GM03348 (cell line): ENCODE measurements around the gene ABCB11.
"Not testable (repeated sequence)": the region's sequence is repeated elsewhere in the genome, so short reads cannot be mapped to it uniquely, and the experiment has no call there.

Source experiments
- DNase-seq: peaks from one replicate; pipeline ENCODE4 v3.0.0; 2012; ENCODE audit warnings: low spot score

Gene ABCB11

DNA sequence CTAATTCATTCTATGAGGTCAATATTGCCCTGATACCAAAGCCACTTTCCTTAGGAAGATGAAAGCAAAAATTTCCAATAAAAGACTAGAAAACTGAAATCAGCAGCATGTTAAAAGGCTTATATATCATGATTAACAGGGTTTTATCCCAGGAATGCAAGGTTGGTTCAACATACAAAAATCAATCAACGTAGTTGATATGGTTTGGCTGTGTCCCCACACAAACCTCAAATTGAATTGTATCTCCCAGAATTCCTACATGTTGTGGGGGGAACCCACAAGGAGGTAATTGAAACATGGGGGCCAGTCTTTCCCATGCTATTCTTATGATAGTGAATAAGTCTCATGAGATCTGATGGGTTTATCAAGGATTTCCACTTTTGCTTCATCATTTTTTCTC, 11.7 kb upstream of the ABCB11 start:
- DNase-seq: no peak

DNA sequence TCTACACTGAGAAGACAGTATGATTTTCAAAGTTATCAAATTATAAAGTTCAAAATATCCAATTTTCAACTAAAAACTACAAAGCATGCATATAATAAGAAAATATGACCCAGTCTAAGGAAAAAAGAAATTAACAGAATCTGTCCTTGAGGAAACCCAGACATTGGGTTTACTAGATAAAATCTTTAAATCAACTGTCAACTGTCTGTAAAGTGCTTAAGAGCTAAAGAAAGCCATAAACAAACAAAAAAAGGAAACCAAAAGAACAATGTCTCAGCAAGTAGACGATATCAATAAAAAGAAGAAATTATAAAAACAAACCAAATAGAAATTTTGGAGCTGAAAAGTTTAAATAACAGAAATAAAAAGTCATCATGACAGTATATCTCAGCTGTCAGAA, 10.5 kb upstream of the ABCB11 start:
- DNase-seq: no peak

DNA sequence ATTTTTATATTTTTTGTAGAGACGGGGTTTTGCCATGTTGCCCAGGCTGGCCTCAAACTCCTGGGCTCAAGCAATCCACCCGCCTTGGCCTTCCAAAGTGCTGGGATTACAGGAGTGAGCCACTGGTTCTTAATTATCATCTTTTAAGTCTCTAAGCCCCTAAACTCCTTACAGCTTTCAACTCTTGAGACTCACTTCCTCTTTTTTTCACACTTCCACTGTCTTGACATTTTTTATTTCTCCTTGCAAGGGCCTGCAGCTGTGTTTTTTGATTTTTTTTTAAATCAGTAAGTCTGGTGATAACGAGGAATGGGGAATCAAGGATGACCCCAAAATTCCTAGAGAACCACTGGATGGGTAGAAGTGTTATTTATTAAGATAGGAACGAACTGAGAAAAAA, 8.6 kb upstream of the ABCB11 start:
- no peak for DNase-seq

DNA sequence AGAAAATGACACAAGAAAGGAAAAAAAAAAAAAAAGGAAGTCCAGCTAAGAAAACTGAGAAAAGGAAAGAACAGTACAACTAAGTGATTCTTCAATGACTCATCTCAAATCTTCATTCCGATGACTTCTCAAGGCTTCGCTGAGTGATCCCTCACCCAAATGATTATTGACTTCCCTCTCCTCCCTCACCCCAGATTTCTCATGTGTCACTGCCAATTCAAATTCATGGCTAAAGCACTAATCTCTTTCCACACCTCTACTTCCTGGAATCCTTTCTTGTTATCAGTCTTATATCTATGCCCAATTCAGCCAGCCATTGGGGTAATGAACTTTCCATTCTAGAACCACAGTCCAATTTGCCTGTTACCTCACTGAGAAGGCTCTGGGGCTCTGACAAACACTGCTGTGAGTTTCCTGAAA, 7.2 kb upstream of the ABCB11 start:
- DNase-seq: no peak

DNA sequence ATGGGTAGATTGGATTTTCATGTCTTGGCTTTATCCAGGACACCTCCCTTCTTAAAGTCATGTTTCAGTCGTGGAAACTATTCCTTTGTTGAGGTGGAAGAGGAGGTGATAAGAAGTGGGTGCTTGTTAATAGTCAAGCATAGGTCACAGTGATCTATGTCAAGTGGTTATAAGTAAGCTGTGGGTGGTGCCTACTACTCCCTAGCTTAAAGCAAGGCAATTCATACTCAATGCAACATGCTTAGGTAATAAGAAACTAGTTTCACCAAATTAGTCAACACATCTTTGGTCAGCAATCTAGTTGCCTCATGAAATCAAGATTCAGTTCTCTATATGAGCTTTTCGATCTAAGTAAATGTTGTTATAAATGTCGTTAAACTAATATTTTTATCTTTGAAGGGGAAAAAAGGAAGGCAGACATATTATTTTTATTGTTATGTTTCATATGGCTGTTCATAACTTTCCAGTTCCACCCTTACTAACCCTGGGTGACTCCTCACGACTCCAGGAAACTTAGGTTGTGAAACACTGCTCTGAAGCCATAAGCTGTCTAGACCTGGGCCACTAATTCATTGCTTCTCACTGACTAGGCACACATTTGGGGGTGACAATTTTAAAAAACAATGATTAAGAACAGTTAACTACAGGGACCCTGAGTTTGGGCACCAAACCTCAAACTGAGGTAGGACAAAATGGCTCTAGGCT, 5.8 kb upstream of the ABCB11 start:
- DNase-seq: no peak

DNA sequence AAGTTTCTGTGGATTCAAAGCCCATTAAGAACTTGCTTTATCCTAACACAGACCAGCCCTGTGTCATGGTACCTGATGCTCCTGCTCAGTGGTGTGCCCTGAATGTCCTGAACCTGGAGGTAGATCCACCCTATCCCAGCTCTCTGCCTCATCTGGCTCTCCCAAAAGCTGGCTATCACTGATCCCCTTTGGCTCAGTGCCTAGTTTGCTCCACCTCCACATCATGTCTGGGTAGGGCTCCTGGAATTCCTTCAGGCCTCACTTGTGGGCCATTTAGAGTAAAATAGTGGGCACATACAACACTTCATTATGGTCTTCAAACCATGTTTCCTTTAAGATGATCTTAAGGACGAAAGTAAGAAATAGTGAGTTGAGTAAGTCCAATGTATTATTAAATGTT, 4.8 kb upstream of the ABCB11 start:
- DNase-seq: no peak

DNA sequence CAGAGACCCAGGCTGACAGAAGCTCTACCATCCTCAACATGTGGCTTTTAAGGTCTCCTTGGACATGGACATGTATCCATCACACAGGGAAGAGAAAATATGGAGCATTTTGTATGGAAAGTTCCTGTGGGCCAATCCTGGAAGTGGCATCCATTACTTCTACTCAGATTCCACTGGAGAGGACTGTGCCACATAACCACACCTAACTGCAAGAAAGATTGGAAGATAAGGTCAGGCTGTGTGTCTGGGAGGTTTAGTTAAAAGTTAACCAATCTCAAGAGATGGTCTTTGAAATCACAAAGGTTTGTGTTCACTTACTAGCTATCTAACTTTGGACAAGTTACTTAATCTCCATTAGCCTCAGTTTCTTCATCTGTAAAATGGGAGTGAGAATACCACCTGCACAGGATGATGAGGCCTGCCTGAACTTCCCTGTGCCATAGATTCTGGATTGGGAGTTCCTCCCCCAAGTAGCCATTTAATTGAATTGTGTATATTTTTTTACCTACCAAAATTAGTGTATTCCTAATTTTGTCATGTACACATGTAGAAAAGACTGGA, 3.9 kb upstream of the ABCB11 start:
- DNase-seq: no peak

DNA sequence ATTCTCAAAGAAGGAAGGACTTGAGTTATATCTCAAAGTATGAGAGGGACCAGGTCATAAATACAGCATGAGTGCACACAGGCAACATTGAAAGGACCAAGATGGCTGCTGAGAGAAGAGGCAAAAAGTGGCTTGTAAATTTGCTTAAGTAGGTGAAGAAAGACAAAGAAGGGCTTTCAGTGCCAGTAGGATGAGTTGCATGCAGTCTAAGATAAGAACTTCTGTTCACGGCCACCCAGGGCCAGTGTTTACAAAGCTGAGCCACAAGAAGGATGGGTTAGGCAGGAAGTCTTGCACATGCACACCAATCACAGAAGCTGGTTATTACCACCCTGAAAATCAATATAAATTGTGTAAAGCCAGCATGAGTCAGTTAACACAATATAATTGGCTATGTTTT, 3.1 kb upstream of the ABCB11 start:
- no peak for DNase-seq

DNA sequence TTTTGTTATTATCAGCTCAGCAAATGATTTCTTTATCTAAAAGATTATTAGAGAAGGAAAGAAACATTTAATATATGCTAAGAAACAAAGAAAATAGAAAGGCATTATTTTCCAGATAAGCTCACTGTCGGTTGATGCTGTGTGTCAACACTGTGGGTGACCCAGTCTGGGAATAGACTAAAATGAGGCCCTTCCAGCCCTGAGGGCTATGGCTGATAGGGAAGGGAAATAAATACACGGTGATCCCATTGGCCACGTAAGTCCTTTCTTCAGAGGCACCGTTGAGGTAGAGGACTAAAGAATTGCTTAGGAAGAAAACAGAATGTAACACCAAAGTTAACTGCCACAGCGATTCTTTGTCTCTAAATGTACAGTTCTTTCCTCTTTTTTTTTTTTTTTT, 1.8 kb downstream of the ABCB11 start:
- DNase-seq: no peak

DNA sequence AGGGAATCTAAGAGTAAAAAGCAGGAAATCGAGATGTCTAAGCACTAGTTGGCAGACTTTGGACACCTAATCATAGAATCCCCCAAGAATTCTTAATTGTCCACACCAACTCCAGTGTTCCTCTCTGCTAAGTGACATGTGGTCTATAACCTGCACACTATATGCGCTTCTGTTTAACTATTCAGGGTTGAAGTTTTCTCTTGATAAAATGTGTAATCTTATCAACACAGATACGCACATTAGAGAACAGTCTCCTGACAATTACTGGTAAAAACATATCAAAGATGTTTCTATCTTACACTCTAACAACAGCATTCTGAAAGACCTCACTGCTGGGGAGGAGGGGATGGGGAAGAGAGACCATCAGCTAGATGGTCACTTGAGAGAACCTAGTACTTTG, 3.9 kb downstream of the ABCB11 start:
- DNase-seq: no peak

DNA sequence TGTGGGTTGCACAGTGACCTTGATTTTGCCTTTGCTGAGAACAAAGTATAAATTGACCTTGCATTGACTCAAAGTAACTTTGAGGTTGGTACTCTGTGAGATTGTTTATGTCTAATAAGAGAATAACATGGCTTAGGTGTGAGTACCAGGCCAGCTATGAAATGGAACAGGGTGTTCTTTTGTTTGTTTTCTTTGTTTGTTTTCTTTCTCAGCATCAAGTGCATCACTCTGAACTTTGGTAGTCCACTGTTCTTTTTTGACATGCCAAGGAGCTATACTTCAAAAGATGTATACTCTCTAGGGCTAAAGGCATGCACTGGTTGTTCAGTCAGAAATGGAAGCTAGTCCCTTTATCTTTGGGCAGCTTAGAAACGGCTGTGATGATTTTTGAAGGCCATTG, 5.1 kb downstream of the ABCB11 start:
- DNase-seq: no peak

DNA sequence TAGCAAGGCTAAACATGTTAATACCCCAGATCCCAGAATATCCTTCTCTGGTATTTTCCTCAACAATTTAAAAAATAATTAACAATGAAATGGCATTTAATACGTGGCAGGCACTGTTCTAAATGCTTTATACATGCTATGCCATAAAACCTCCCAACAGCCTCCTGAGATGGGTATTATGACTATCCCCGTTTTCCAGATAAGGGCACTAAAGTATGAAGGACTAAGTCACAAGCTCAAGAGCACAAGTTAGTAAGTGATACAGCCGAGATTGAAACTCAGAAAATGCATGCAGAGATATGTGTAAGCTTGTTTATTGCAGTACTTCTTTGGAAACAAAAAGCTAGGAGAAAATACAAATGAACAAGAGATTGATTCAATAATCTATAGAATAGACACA, 8.0 kb downstream of the ABCB11 start:
- no peak for DNase-seq

DNA sequence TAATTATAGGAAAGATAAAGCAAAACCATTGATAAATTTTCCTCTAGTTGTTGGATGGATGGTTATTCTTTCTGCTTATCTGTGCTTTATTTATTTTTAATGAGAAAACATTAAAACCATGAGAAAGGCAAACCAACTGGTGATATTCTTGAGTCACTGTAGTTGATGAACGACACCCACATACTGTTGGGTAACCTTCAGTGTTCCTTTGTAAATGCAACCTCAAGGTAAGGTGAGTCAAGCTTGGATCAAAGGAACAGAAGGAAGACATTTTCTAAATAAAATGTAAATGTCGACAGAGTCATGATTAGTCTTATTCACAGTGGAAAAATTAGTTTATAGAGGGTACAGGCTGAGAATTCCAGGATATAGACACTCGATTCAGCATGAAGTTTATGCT, 12.7 kb downstream of the ABCB11 start:
- DNase-seq: no peak

DNA sequence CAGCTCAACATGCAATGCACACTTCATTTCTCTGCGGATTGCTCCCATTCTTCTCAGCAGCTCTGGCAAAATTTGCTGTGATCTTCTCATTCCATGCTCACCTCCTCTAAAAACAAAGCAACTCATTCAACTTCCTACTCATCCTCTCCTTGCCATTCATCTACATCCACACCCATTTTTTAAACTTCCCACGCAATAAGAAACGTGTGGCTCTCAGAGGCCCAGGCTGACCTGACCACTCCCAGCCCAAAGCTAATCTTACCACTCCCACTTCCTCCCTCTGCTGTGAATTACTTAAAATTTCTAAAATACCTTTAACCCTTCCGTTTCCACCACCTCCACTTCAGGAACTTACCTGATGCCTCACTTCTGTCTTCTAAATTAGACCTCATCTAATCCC, 15.2 kb downstream of the ABCB11 start:
- DNase-seq: no peak

DNA sequence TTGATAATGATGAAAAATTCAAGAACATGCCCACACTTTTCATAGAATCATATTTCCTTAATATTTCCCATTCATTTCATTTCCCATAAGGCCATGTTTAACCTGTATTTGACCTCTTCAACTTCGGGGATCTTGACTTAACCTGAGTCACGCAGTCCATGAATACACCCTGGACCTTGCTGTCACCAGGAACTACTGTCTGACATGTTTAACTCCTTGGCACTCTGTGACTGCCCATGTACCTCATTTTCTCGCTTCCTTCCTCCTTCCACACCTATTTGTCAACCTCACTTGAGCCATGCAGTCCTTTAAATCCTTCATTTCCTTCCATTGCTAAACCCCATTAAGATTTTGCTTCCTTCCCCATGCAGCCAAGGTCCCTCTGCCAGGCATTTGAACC, 16.3 kb downstream of the ABCB11 start:
- no peak for DNase-seq

DNA sequence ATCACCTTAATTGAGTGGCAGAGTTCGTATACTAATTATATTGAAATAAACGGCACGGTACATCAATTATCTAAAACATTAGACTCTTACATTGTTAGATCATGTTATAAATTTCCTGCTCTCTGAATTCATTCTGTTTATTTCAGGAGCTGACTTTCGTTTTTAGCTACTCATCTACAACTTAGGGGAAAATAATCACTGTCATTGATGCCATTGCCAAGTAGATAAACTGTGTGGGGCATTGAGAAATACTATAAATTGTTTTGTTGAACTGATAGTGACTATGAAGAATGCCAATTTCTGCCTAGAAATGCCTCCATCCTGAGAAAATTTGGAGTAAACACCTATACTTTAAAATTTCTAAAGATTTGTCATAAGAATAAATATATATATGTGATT, 17.5 kb downstream of the ABCB11 start:
- no peak for DNase-seq

DNA sequence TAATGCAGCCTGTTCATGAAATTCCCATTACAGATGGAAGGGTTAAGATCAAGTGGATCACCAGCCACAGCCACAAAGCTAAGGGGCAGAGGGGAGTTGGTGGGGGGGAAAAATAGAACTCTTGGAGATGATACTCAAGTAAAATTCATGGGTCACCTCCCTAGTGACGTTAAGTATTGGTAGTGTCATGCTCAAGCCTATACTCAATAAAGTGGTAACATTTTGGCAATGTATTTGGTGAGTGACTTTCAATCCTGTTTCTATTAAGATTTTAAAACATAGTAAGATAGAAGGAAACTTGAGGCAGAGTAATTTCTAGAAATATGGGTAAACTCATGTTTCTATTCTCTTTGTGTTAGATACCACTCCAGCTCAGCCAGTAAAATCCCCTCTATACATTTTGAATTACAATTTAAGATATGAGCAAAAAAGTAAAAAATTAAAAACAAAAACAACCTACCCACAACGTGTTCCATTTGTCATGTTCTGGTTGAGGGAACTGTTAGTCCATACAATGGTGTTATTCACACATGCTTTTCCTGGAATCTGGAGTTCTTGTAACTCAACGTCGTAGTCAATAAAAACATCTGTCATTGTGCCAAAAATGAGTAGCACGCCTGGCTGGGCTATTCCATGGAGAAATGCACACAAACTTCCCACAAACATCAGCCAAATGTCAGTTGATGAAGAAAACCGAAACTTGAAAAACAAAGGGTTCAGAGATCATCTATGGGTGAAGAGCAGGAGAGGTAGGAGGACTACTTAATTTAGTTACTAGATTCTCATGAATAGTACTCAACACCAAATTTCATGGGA, 18.1 kb downstream of the ABCB11 start:
- DNase-seq: no peak

DNA sequence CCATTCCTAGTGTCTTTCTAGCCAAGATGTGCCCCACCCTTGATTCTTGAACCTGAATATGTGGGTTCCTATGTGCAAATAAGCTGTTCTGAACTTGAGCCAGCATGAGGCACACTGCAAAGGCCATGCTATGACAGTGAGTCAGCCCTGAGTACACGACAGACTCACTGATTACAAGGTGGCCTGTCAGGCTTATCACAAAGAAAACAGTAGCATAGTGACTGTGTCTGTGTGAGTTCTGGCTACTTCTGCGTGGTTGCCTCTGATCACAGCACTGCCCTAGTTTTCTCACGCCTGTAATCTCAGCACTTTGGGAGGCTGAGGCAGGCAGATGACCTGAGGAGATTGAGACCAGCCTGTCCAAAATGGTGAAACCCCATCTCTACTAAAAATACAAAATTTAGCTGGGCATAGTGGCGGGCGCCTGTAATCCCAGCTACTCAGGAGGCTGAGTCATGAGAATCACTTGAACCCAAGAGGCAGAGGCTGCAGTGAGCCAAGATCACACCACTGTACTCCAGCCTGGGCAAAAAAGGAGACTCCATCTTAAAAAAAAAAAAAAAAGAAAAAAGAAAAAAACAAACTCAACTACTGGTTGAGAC, 18.8 kb downstream of the ABCB11 start:
- not testable (repeated sequence) for DNase-seq

DNA sequence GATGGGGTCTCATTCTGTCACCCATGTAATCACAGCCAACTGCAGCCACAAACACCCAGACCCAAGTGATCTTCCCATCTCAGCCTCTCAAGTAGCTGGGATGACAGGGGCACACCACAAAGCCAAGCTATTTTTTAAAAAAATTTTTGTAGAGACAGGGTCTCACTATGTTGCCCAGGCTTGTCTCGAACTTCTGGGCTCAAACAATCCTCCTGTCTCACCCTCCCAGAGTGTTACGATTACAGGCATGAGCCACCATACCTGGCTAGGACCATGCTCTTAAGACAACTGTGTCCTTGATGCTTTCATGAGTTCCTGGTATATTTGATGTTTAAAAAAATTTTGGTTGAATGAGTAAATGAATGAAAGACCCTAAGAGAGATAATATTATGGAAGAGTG, 19.4 kb downstream of the ABCB11 start:
- no peak for DNase-seq

DNA sequence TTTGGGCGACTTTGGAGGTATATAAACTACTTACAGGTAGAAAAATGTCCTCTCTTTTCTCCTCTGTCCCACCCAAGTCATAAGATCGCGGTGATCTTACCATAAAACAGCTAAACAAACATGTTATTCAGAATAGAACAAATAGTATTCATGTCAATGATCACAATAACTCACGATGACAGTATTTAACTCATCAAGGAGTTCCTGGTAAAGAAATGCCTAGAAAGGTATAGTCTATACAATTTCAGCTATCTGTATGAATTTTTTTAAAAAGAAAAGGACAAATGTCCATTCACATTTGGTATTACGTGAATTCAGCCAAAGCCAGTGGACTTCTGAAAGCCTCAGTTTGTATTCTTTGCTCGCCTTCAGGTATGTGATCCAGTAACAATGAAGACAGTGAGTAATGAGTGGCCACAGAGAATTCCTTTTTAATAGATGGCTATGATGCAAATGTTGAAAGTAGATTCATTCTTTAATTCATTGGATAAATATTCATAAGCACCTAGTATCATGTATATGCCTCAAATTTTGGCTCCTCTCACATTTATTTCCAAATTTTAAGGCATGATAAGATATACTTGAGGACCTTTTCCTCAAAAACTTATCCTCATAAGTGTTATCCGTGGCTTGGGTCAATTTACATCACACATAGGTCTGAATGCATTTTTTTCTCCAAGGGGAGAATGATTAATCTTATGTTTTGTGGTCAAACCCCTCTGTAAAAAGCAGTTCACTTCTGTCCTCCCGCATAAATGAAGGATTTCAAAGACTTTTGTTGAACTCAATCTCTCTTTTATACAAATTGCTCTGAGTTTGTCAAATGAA, 20.3 kb downstream of the ABCB11 start:
- no peak for DNase-seq

DNA sequence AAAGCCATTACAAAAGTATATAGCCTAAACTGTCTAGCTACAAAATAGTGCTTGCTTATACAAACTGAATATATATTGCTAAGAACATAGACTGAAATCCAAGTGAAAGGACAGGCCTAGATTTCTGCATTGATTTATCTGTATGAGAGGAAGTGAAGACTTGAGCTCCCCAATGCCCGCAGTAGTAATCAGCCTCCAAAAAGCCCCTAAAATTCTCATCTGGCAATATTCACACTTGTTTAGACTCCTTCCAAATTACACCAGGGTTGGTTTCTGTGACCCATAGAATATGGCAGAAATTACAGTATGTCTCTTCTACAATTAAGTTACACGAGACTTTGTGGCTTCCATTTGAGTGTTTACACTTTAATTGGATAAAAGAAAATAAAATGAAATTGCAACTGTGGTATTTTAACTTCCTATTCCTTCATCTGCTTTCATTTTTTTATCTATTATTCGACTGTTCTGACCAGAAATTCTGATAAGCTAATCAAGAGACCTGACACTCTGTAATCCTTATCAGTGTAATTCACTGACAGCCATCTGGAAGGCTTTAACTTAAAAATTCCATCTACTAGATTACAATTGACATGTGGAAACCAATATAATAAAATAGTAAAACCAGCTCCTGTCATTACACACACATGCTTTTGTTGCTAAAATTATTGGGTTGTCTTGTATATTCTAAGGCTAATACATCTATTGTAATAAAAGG, 21.1 kb downstream of the ABCB11 start:
- no peak for DNase-seq

DNA sequence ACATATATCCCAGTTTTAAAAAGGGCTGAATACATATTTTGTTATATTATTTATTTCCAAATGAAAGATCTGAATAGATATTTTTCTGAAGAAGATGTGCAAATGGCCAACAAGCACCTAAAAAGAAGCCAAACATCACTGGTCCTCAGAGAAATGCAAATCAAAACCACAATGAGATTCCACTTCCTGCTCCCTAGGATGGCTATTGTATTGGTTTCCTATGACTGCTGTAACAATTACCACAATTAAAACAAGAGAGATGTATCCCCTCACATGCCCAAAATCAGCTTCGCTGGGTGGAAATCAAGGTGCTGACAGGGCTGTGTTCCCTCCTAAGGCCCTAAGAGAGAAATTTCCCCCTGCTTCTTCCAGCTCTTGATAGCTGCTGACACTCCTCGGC, 23.2 kb downstream of the ABCB11 start:
- no peak for DNase-seq
